Measurements from ENCODE around the gene ELFN1.

DNA sequence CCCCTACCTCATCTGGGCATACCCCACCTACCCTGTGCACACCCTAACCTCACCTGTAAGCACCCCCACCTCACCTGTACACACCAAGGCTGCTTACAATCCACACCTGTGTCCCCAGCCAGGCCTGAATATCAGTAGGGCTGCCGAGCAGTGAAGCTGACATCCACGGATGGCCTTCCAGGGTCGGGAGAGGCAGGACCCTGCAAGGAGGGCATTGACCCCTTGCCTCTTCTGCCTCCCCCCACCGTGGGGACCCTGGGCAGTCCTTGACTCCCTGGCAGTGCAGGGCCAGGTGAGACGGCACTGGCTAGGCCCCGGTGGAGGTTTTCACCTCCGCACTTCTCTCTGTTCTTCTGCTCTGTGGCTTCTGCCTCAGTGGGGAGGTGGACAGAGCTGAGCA, 37.6 kb upstream of the ELFN1 start:
- TF ChIP-seq POLR2A (IDR thresholded peaks at IDR 0.05), result no peak
- TF ChIP-seq, protein P1, sequence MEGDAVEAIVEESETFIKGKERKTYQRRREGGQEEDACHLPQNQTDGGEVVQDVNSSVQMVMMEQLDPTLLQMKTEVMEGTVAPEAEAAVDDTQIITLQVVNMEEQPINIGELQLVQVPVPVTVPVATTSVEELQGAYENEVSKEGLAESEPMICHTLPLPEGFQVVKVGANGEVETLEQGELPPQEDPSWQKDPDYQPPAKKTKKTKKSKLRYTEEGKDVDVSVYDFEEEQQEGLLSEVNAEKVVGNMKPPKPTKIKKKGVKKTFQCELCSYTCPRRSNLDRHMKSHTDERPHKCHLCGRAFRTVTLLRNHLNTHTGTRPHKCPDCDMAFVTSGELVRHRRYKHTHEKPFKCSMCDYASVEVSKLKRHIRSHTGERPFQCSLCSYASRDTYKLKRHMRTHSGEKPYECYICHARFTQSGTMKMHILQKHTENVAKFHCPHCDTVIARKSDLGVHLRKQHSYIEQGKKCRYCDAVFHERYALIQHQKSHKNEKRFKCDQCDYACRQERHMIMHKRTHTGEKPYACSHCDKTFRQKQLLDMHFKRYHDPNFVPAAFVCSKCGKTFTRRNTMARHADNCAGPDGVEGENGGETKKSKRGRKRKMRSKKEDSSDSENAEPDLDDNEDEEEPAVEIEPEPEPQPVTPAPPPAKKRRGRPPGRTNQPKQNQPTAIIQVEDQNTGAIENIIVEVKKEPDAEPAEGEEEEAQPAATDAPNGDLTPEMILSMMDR (IDR thresholded peaks at IDR 0.05), result no peak
